ENCODE data around the gene MTA1.

The MTA1 gene

DNA sequence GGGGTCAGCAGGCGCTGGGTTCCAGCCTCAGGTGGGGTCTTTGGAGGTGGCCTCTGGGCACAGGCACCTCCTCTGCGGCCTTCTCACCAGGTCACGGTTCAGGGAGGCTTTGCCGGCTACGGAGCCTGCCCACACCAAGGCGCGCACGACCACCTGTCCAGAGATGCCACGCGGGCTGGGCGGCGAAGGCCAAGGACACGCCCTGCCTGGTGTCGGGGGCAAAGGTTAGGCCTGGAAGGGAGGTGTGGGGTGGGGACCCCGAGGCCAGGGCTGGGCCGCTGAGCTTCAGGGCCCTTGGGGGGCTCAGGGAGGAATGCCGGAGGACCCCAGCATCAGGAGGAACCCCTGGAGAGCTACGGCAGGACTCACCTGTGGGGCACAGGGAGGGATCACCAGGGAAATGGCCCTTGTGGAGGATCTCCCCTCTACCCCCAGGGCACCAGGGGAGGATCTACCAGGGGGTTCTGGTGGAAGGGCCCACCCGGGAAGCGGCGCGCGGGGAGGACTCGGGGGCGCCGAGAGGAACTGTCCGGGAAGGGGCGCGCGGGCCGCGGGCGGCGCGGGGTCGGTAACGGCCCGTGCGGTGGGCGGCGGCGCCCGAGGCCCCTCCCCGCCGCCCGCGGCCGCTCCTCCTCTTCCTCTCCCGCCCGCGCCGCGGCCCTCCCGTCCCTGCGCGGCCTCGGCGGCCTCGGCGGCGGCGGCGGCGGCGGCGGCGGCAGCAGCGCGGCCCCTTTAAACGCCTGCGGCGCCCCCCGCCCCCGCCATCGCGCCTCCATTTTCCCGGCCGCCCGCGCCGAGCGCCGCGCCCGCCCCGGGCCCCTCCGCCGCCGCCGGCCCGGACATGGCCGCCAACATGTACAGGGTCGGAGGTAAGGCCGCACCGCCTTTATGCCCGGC lies at the start of gene MTA1:
TSS of gene MTA1 (plus strand) at position 633 of the 897 bp plus-strand sequence. CDS start at position 842, 209 bp downstream.
- peak; percentile 31 for DNase-seq

DNA sequence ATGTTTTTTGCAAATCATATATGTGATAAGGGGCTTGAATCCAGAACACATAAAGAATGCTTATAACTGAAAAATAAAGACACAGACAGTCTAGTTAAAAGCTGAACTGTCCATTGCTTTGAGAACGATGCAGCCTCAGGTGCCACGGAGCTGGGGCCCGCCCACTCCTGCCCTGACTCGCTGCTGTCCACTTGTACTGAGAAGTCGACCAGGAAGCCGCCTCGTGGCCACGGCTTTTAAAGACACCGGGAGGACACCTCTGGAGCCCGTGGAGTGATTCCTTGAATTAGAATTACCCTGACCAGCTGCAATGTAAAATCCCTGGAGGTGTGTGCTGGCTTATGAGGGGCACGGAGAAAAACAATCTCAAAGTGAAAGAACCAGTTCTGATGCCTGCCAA lies 45.2 kb upstream of the MTA1 start:
- no peak for DNase-seq

DNA sequence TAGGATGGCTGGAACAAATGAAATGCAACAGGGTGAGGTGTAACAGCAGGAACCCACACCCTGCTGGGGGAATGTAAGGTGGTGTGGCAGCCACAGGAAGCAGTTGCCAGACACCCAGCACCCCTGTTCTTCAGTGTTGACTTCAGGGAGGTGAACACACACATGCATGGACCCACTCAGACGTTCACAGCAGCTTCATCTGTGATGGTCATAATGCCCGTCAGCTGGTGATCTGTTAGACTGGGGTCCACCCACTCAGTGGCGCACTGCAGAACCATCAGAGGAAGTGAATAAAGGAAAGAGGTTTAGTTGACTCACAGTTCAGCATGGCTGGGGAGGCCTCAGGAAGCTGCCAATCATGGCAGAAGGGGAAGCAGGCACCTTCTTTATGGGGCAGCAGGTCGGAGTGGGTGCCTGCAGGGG lies 44.0 kb upstream of the MTA1 start:
- no peak for DNase-seq

DNA sequence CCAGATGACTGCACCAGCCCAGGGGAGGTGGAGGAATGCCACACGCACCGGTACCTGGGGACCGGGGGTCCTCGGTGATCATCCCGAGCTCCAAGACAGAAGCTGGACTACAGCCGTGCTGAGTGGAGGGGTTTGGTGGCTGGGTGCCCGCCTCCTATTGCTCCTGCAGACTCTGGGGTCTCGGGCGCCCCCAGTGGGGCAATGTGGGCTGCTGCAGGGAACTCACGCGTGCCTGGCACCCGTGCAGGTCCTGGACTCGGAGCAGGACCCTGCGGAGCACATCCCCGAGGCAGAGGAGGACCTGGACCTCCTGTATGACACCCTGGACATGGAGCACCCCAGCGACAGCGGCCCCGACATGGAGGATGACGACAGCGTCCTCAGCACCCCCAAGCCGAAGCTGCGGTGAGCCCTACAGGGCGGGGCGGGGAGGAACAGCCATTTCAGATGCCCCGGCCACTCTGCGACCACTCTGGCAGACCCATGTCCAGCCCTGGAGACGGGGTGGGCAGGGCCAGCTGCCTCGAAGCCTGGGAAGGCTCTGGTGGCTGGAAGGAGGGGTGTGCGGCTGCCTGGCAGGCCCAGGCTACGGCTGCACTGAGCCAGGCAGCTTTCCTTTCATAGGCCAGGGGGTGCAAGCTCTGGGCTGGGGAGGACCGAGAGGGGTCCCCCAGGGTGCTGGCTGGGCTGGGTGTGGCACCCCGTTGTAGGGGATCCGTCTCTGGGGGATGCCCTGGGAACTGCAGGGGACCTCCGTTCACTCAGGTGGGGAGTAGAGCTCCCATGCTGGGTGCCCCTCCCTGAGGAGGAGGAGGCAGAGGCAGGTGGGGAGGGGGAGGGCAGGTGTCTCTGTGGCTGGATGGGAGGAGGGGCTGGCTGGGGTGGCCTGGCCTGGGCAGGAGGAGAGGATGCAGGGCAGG lies 42.8 kb upstream of the MTA1 start:
- no peak for DNase-seq

DNA sequence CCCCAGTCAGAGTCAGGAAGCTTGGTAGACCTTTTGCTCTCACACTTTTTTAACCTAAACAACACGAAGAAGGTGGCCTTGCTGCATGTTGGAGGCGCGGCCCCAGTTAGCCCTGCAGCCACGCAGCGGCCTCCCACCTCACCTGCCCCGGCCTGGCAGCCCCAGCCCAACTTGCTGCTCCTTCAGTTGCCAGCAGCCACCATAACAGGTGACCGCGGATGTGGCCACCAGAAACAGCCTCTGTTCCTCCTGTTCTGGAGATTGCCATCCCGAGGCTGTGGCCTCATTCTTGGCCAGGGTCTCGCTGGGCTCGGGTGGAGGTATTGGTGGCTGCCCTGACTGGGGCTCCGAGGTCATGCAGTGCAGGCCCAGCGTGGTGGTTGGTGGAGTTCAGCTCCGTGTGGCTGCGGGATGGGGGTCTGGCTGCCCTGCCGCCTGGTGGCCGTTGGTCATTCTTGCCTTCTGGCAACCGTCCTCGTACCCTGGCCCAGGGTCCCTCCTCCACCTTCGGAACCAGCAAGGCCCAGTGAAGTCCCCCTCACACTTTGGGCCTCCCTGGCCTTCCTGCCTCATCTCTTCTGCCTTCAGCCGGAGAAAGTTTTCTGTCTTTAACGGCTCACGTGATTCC lies 42.0 kb upstream of the MTA1 start:
- no peak for DNase-seq

DNA sequence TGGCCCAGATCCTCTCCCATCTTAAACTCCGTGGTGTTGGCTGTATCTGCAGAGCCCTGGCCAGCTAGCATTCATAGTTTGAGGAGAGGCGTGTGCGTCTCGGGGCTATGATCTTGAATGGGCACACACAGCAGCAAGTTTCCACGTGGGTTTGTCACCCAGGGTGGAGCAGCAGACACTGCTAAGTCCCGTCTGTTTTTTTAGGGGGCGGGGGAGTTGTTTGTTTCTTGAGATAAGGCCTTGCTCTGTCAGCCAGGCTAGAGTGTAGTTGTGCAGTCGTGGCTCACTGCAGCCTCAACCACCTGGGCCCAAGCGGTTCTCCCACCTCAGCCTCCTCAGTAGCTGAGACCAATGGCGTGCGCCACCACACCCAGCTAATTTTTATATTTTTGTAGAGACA lies 41.4 kb upstream of the MTA1 start:
- no peak for DNase-seq

DNA sequence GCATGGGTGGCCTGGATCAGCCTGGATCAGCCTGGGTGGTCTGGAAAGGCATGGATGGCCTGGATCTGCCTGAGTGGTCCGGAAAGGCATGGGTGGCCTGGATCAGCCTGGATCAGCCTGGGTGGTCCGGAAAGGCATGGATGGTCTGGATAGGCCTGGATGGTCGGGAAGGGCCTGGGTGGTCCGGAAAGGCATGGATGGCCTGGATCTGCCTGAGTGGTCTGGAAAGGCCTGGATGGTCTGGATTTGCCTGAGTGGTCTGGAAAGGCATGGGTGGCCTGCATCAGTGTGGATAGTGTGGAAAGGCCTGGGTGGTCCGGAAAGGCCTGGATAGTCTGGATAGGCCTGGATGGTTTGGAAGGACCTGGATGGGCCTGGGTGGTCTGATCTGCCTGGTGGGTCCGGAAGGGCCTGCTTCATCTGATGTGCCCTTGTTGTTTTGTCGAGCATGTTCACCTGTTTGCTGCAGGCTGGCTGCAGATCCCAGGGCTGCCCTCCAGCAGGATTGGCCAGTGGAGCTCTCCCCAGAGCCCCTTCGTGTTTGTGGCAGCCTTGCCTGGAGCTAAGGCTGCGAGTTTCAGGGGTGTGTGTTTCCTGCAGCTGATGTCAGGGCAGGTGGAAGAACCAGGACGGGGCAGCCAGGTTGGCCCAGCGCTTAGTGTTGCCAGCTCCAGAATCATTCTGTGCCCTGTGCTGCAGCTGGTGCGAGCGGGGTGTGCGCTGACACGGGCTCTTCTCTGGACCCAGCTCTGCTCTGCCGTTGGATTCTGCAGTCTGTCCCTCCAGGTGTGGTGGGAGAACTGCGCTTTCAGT lies 40.5 kb upstream of the MTA1 start:
- no peak for DNase-seq

DNA sequence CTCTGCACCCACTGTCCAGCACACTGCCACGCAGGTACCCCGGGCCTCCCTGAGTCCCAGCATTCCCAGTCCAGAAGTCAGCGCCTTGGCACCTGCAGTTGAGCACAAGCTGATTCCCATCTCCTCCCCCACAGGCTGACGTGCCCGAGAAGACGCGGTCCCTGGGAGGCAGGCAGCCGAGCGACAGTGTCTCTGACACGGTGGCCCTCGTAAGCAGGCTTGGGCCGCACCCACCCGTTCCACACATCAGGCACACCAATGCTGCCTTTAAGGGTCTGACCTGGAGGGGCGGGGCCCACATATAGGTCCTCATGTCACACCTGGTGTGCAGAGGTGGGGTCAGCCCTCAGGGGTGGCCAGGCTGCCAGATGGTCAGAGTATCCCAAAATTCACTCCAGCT lies 39.7 kb upstream of the MTA1 start:
- no peak for DNase-seq

DNA sequence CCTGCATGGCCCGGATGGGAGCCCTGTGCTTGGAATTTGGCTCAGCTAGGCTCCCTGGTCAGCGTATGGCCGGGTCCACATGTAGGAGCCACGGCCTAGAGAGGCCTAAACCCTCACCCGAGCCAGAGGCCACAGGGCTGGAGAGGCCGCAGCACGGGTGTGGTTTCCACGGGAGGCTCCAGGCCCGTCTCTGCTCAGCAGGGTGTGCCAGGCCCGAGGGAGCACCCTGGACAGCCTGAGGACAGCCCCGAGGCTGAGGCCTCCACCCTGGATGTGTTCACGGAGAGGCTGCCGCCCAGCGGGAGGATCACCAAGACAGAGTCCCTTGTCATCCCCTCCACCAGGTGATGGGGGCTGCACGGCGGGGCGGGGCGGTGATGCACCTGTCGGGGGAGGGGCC lies 38.9 kb upstream of the MTA1 start:
- no peak for DNase-seq

DNA sequence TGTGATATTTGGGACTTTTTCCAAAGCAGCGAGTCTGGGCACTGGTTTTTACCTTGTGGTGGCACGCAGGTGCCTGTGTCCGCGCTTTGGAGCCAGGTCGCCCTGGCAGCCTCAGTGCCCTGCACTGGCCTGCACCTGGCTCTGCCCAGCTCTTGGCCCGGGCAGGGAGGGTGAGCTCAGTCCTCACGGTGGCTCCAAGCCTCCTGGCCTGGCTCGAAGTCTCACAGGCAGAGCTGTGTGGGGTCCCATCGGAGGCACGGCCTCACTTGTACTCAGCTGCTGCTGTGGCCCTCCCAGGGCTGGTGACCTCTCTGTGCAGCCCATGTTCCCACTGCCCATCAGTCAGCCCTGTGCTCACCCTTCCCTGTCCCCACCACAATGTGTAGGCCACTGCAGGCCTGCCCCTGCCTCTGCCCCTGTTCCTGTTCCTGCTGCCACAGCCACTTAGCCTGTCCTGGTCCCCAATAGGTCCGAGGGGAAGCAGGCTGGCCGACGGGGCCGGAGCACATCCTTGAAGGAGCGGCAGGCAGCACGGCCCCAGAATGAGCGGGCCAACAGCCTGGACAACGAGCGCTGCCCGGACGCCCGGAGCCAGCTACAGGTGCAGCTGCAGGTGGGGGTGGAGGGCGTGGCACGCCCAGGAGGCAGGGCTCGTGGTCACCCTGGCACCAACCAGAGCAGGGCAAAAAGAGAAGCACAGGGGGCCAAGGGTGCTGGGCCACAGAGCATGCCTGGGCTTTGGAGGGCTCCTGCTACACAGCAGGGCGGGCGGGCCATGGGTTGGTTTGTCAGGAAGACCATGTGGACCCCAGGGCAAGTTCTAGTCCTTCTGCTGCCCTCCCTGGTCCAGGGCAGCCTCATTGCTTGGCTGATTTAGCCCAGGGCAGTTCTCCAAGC lies 37.9 kb upstream of the MTA1 start:
- no peak for DNase-seq

DNA sequence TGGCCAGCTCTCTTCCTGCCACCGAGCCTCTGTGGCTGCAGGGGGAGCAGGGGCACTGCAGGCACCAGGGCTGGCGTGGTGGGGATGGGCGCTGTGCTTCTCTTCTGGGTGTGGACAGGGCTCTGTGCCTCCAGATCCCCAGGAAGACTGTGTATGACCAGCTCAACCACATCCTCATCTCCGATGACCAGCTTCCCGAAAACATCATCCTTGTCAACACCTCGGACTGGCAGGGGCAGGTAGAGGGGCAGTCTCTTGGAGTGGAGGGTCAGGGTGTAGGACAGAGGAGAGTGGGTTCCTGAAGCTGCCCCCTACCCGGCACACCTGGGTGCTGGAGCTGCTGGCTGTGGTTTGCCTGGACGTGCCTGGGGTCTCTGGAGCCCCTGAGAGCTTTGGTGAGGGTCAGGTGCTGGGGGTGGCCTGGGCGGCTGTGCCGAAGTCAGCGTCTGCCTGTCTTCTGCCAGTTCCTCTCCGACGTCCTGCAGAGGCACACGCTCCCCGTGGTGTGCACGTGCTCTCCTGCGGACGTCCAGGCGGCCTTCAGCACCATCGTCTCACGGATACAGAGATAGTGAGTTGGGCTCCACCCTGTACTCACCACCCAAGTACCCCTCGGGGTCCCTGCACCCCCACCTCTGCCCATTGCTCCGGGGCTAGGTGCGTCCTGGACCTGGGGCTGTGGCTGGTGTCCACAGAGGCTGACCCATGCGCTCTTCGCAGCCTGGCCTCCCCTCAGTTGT lies 37.1 kb upstream of the MTA1 start:
- DNase-seq = no peak

DNA sequence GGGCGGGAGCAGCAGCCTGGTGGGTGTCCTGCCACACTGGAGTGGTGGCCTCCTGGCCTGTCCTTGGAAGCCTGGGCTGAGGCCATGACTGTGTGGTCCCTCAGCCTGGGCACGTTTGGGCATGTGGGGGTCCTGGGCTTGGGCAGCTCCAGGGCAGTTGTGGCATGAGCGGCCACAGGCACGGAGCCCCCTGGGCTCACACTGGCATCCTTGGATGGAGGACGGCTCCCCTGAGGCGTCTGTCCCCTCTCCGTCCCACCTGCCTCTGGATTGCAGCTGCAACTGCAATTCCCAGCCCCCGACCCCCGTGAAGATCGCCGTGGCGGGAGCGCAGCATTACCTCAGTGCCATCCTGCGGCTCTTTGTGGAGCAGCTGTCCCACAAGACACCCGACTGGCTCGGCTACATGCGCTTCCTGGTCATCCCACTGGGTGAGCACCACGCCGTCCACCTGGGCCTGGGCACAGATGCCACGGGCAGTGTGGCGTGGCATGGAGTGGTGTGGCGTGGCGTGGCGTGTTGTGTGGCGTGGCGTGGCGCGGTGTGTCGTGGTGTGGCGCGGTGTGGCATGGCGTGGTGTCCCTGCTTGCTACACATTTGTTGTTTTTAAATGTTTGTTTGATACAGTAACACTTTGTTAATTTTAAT lies 36.4 kb upstream of the MTA1 start:
- DNase-seq = no peak

DNA sequence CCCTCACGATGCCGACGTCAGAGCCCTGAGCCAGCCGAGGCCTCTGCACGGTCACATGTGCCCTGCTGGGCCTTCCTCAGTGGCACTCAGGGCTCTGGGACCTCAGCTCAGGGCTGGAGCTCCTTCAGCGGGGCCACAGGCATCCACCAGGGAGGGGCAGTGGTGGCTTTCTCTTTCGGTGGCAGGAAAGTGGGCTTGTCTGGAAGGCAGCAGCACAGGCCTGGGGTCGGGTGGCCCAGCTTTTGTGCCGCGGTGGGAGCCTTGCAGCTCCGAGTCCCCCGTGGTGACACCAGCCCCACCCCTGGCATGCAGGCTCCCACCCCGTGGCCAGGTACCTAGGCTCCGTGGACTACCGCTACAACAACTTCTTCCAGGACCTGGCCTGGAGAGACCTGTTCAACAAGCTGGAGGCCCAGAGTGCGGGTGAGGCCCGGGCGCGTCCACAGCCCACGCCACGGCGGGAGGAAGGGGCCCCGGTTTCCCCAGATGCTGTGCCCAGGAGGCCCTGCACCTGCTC lies 35.5 kb upstream of the MTA1 start:
- DNase-seq = no peak

DNA sequence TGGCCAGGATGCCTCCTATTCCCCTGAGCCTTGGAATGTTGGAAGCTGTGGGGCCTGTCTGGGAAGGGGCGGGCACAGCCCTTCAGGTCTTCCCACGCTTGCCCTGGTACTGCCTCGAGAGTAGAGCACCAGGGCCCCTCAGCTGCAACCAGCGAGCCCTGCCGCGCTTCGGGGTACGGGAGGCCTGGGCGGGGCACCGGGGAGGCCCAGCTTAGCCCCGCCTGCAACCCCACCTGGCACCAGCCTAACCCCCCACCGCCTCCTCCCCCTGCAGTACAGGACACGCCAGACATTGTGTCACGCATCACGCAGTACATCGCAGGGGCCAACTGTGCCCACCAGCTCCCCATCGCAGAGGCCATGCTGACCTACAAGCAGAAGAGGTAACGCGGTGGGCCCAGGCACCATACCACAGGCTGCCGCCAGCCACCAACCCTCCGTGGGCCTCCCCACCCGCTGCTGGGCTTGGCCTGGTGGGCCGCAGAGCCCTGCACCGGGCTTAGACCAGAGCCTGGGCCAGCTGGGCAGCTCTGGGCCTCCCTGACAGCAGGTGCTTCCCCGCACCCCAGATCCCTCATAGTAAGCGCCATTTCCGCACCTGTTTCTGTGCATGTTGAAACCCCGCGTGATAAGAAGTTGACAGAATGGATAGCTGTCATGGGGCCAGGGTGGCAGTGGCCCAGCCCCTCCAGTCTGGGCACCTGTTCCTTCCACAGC lies 34.9 kb upstream of the MTA1 start:
- no peak for DNase-seq

DNA sequence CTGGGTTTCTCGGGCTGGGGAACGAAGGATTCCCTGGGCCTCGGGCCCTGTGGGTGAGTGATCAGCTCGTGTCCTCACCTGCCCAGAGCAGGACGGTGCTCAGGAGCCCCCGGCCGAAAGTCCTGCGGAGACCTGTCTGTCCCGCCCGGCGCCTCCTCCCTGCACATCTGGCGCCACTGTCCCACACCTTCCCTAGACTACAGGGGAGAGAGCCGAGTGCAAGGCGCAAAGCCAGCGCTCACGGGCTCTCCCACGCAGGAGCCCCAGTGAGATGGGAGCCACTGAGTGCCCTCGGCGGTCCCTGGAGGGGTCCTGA lies 34.3 kb upstream of the MTA1 start:
- no peak for DNase-seq

DNA sequence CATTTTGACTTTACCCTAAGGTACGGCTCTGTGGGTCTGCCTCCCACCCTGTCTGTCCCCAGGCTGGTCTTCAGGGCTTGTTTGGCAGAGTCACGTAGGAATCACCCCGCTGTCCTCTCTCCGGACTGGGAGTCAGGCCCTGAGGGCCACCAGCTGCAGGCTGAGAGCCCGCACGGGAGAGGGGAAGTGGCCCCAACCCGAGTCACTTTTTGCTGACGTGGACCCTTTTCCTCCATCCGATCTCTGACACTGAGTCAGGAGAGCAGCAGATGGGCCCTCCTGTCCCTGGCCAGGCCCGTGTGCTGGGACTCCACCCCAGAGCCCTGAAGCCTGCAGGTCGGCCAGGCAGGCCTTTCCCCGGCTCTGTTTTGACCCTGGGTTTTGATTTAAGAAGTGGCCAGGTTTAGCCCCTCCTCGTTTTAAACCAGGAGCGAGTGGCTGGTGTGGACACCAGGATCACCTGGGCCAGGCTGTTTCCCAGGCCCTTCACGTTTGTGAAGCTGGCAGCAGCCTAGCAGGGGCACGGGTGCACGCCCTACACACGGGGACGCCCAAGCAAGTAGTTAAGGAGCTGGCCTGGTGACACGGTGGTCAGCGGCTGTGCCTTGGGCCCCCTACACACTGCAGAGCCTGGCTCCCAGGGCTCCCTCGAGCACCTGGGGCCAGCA lies 33.8 kb upstream of the MTA1 start:
- DNase-seq = no peak

DNA sequence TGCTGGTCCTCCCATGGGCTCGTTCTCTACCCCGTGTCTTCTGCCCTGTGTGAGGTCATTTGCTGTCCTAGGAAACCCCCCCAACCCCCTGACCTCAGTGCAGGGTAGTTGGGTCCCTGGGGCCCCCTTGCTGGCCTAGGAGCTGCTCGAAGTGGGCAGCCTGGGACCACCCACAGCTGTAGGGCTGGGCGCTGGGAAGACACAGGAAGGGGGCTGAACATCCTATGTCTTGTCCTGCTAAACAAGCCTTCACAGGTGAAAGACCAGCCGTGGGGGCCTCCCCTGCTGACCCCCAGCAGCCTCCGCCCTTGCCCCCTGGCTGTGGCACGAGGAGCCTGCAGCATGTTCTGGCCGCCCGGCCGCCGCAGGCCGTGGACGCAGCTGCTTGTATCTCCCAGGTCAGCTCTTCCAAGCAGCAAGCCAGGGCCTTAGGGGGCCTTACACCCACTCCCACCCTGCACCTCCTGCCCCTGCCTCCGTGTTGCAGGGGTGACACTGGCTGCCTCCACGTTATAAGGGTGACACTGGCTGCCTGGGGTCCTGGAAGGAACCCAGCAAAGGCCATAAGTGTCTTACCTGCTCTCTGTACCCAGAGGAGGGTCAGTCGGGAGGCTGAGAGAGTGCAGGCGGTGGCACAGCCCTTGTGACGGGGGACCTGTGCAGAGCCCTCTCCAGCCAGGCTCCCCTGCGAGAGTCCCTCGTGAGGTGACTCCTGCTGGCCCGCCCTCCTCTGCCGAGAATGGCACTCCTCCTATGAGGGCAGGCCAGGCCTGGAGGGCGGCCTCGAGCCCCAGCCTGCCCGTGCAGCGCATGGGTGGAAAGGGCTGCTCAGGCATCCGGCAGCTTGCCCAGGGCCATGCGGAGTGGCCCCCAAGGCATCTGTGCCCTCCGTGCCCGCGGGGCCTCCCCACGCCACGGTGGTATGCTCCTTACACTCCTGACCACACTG lies 32.8 kb upstream of the MTA1 start:
- no peak for DNase-seq

DNA sequence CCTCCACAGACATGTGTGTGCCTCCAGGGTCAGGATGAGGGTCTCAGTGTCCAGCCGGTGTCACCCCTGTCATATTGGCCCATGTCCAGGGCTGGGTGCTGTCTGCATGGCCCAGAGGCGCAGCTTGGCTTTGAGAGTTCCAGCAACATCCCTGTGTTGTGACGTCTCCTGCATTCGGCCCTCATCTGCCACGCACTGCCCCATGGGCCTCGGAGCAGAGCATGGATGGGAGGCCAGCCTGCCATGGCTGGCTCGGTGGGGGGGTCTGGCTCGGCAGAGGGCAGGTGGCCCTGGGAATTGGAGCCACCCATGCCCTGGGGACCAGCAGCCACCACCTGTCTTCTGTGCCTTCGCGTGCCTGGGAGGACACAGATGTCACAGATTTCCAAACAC lies 32.1 kb upstream of the MTA1 start:
- no peak for DNase-seq

All from NCI-H1105 treated with DMSO at 0.1 percent for 48 hours (cell line).